GM12878 (cell line): ENCODE data around the gene SERPINA4. TPM values are rescaled to one million over a fixed set of nuclear protein-coding genes. Genes with fewer than 3 reads are reported as not detected.

Experiments
- ATAC-seq: fragments of 200-7000 bp; cut with Tn5 transposase; 3 replicates; pipeline ENCODE4 v1.9.1; 2020; ENCODE audit warnings: mild to moderate bottlenecking, moderate library complexity
- BruUV-seq: library from RNA; stranded (reverse); fragments of 400-500 nt; replicated peaks from 2 replicates; lab custom pipeline; 2021; lab: Mats Ljungman, UMichigan
- CTCF ChIA-PET: fragments of 300-600 bp; sonication (Branson Sonifier 250); formaldehyde crosslinking; extraction: SDS; loops from one replicate; lab custom pipeline; 2021; ENCODE audit warnings: inconsistent platforms; lab: Yijun Ruan, JAX
- POLR2A ChIA-PET: fragments of 350-600 bp; formaldehyde crosslinking; extraction: SDS; loops from one replicate; lab custom pipeline; 2021; ENCODE audit warnings: inconsistent platforms; lab: Charles Lee
- RAD21 ChIA-PET: fragments of 300-600 bp; sonication (Branson Sonifier 250); formaldehyde crosslinking; loops from one replicate; lab custom pipeline; 2023; ENCODE audit warnings: antibody characterized with exemption; ENCODE audit not compliant: unreplicated experiment; lab: Charles Lee
- SMC1A ChIA-PET: fragments of 300-600 bp; sonication (Branson Sonifier 250); formaldehyde crosslinking; loops from one replicate; lab custom pipeline; 2023; ENCODE audit not compliant: unreplicated experiment, uncharacterized antibody; lab: Charles Lee
- DNase-seq: peaks from one replicate; pipeline ENCODE4 v3.0.0-alpha.2; 2011; ENCODE audit warnings: low read depth, low spot score
- FAIRE-seq: peaks from 3 replicates; lab custom pipeline; 2011; peaks lifted over from hg19 to GRCh38; lab: Jason Lieb, UNC
- H2AFZ ChIP-seq: 2 replicates; pipeline ENCODE4 v1.6.0; 2011; ENCODE audit warnings: low read depth, low read length, control low read depth; ENCODE audit not compliant: control insufficient read depth
- H3K27ac ChIP-seq: 2 replicates; pipeline ENCODE4 v1.5.1; 2011; ENCODE audit warnings: control low read depth; ENCODE audit not compliant: control insufficient read depth, insufficient read depth
- H3K27me3 ChIP-seq, 2 experiments: replicated peaks in 1 of 2; 2 replicates each; pipeline versions ENCODE4 v1.6.0 to v1.6.1; 2011; ENCODE audit warnings: low read length in 1 of 2; ENCODE audit not compliant: control insufficient read depth in 2 of 2, insufficient read depth in 2 of 2
- H3K36me3 ChIP-seq, 2 experiments: 2 replicates each; pipeline ENCODE4 v1.5.1; 2011; ENCODE audit warnings: low read length in 1 of 2; ENCODE audit not compliant: control insufficient read depth in 2 of 2, insufficient read depth in 2 of 2
- H3K4me1 ChIP-seq: 2 replicates; pipeline ENCODE4 v1.6.1; 2011; ENCODE audit warnings: mild to moderate bottlenecking, low read length, moderate library complexity, mixed read lengths; ENCODE audit not compliant: control insufficient read depth, insufficient read depth
- H3K4me2 ChIP-seq: 2 replicates; pipeline ENCODE4 v1.6.0; 2011; ENCODE audit warnings: control low read depth; ENCODE audit not compliant: control insufficient read depth, insufficient read depth
- H3K4me3 ChIP-seq: fragments of 200-600 bp; sonication (generic); 2 replicates; pipeline ENCODE4 v1.5.1; 2016
- H3K79me2 ChIP-seq: 2 replicates; pipeline ENCODE4 v1.6.0; 2011; ENCODE audit warnings: low read length; ENCODE audit not compliant: control insufficient read depth, insufficient read depth
- H3K9ac ChIP-seq: 2 replicates; pipeline ENCODE4 v1.8.0; 2011; ENCODE audit warnings: low read length, control low read depth, mixed read lengths; ENCODE audit not compliant: control insufficient read depth, insufficient read depth
- H3K9me3 ChIP-seq: replicated peaks from 3 replicates; pipeline ENCODE4 v1.5.1; 2011; ENCODE audit warnings: mild to moderate bottlenecking, low read length; ENCODE audit not compliant: control insufficient read depth, insufficient read depth
- H4K20me1 ChIP-seq: 2 replicates; pipeline ENCODE4 v1.6.0; 2011; ENCODE audit not compliant: control insufficient read depth, insufficient read depth
- BMI1 ChIP-seq: fragments of 450-650 bp; IDR thresholded peaks from 2 replicates; pipeline ENCODE4 v1.6.1; 2016; ENCODE audit warnings: mild to moderate bottlenecking, moderate library complexity, borderline replicate concordance
- EED ChIP-seq: sonication (generic); IDR thresholded peaks from 2 replicates; pipeline ENCODE4 v1.6.1; 2016; ENCODE audit warnings: antibody characterized with exemption, low read depth
- ETV6 ChIP-seq, 2 experiments: fragments of 450-650 bp in 1 of 2; IDR thresholded peaks in 1 of 2; conservative IDR thresholded peaks in 1 of 2; 2 replicates each; pipeline ENCODE4 v1.6.1; 2014; ENCODE audit warnings: antibody characterized with exemption in 1 of 2, borderline replicate concordance in 1 of 2, low read depth in 1 of 2, mild to moderate bottlenecking in 1 of 2, moderate library complexity in 1 of 2
- NR2F1 ChIP-seq: fragments of 450-650 bp; conservative IDR thresholded peaks from 2 replicates; pipeline ENCODE4 v1.6.1; 2017; ENCODE audit warnings: mild to moderate bottlenecking
- RAD51 ChIP-seq: fragments of 450-650 bp; IDR thresholded peaks from 2 replicates; pipeline ENCODE4 v1.6.1; 2016; ENCODE audit warnings: moderate library complexity, mild to moderate bottlenecking, inconsistent platforms
- SIX5 ChIP-seq: IDR thresholded peaks from 2 replicates; pipeline ENCODE4 v1.6.1; 2011; ENCODE audit warnings: mild to moderate bottlenecking, low read depth, low read length, moderate library complexity; ENCODE audit not compliant: severe bottlenecking
- SKIL ChIP-seq: fragments of 450-650 bp; IDR thresholded peaks from 2 replicates; pipeline ENCODE4 v1.6.1; 2017; ENCODE audit warnings: mild to moderate bottlenecking, low read depth, inconsistent platforms; ENCODE audit not compliant: poor library complexity, severe bottlenecking
- TARDBP ChIP-seq: IDR thresholded peaks from 2 replicates; pipeline ENCODE4 v1.6.1; 2016; ENCODE audit warnings: borderline replicate concordance
- USF1 ChIP-seq: IDR thresholded peaks from 2 replicates; pipeline ENCODE4 v1.6.1; 2011; ENCODE audit warnings: borderline replicate concordance, low read depth, mild to moderate bottlenecking, moderate library complexity, mixed read lengths, low read length; ENCODE audit not compliant: insufficient read depth; ENCODE audit errors: extremely low read length
- YY1 ChIP-seq: IDR thresholded peaks from 2 replicates; pipeline ENCODE4 v1.6.1; 2011; ENCODE audit warnings: low read depth, mild to moderate bottlenecking, low read length
- ZNF217 ChIP-seq: fragments of 450-650 bp; IDR thresholded peaks from 2 replicates; pipeline ENCODE4 v1.6.1; 2017; ENCODE audit warnings: antibody characterized with exemption, mild to moderate bottlenecking
- ZNF592 ChIP-seq: fragments of 450-650 bp; IDR thresholded peaks from 2 replicates; pipeline ENCODE4 v1.6.1; 2017; ENCODE audit warnings: mild to moderate bottlenecking, moderate library complexity
- WGBS: methylation state at CpG from one replicate; pipeline ENCODE4 v1.1.6; 2016; ENCODE audit warnings: low lambda C conversion rate; ENCODE audit not compliant: insufficient replicate concordance, insufficient coverage; ENCODE audit errors: missing lambda C conversion rate; 5-methylcytosine and 5-hydroxymethylcytosine counted together
- in situ Hi-C: fragments of 300-500 bp; cut with MboI; formaldehyde crosslinking; loops from 9 replicates; pipeline ENCODE4 v1.14.3; 2018; ENCODE audit warnings: mixed read lengths
- intact Hi-C: fragments of 100-400 bp; cut with micrococcal nuclease; formaldehyde crosslinking; loops from one replicate; pipeline ENCODE4 v1.14.2; 2022; ENCODE audit not compliant: unreplicated experiment
- polyA plus RNA-seq, 11 experiments: library from polyadenylated mRNA; depleted of rRNA in 4 of 11; unstranded in 6 of 11; stranded (reverse) in 5 of 11; fragments of >200 nt; fragmentation: Nextera tagmentation in 4 of 11; fragmentation: Illumina TruSeq in 1 of 11; extraction: Ambion mirVana in 4 of 11; extraction: Trizol in 1 of 11; gene quantifications; 1 replicate in 1 of 11; 2 replicates in 10 of 11; pipeline versions ENCODE4 v1.2.1 to v1.2.3, GENCODE V29; 2011 to 2016; ENCODE audit warnings: inconsistent platforms in 2 of 11, missing spikeins in 2 of 11, low read depth in 1 of 11
- total RNA-seq, 4 experiments: library from RNA; depleted of rRNA in 3 of 4; stranded (reverse); fragments of >200 nt in 3 of 4; fragmentation: Illumina TruSeq in 1 of 4; extraction: Trizol in 1 of 4; gene quantifications; 2 replicates each; pipeline versions ENCODE4 v1.2.1 to v1.2.3, GENCODE V29; 2013 to 2021
- TF ChIP-seq, protein P1 (sequence below): IDR thresholded peaks from 2 replicates; pipeline ENCODE4 v1.6.1; 2012; ENCODE audit warnings: low read length, inconsistent platforms
- TF ChIP-seq, protein P2 (sequence below): IDR thresholded peaks from 2 replicates; pipeline ENCODE4 v1.6.1; 2012; ENCODE audit warnings: low read depth, low read length, improper control_type of control experiment

SERPINA4 gene
- total and polyA plus RNA-seq, 10 of the 15 experiments (the other 5 are each of a cell fraction or from before 2014, with no cell fraction given), result 0.13 TPM; not detected in 9

- no peak for TF ChIP-seq ZNF592
- no peak for TF ChIP-seq YY1
Measured at GRCh38 chr14:94570002-94570400, 8.8 kb downstream of the SERPINA4 start (continued).

DNA sequence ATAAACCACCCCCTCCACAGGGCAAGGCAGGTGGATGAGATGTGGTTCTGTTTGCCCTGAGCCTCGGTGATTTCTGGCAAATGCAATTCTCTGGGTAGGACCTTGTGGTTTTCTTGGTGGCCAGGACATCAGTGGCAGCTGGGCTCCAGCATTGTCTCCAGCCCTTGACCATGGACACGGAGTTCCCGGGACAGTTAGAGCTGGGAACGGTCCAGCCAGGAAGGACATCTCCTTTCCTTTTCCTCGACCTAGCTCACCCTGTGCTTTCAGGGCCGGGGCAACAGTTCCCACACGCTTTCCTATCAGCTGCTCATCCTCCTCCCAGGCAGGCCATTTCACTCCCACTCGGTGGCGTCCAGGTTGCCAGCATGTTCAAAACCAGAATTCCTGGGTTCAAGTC is 9.2 kb downstream of the SERPINA4 start:
- Histone ChIP-seq H3K27me3 (no peaks in the 10 kb centered on the region; a peak in 1 of 4 replicates), H3K4me3 (no peak overlapping the region), H3K79me2 (no peaks in the 10 kb centered on the region), H2AFZ (no peak overlapping the region), H4K20me1 (no peaks in the 10 kb centered on the region), H3K9ac (no peak overlapping the region), H3K9me3 (no peaks in the 10 kb centered on the region), H3K4me1 (no peaks in the 10 kb centered on the region), H3K27ac (no peak overlapping the region), H3K4me2 (no peak overlapping the region), H3K36me3 (no peaks in the 10 kb centered on the region)
- ChIA-PET RAD21 (no interaction called here), SMC1A (no interaction called here), POLR2A (no interaction called here), CTCF (interaction anchor here (0.7 kb wide), 1 partner anchor 22 kb away, joined by 3 read pairs; no protein-coding TSS in a partner anchor)
- intact Hi-C loops (no loop called here), in situ Hi-C loops (no loop called here)
- ATAC-seq (no peak), DNase-seq (no peak), FAIRE-seq (no peak)
- no TSS peak for BruUV-seq
- 24% methylated on average over 9 of the region's 9 CpGs for WGBS
- no peak for TF ChIP-seq ETV6 (conservative IDR thresholded peaks at IDR 0.05 in 1 of 2, IDR thresholded peaks at IDR 0.05 in 1 of 2; ENCODE audit: borderline replicate concordance in 1 of 2, low read depth in 1 of 2)
- no peak for TF ChIP-seq RAD51
- TF ChIP-seq SKIL, result no peak
- TF ChIP-seq ZNF217, result no peak
- TF ChIP-seq NR2F1, result no peak
- TF ChIP-seq, protein P1, sequence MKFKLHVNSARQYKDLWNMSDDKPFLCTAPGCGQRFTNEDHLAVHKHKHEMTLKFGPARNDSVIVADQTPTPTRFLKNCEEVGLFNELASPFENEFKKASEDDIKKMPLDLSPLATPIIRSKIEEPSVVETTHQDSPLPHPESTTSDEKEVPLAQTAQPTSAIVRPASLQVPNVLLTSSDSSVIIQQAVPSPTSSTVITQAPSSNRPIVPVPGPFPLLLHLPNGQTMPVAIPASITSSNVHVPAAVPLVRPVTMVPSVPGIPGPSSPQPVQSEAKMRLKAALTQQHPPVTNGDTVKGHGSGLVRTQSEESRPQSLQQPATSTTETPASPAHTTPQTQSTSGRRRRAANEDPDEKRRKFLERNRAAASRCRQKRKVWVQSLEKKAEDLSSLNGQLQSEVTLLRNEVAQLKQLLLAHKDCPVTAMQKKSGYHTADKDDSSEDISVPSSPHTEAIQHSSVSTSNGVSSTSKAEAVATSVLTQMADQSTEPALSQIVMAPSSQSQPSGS, result no peak
- no peak for TF ChIP-seq TARDBP
- no peak for TF ChIP-seq BMI1
- TF ChIP-seq, protein P2, sequence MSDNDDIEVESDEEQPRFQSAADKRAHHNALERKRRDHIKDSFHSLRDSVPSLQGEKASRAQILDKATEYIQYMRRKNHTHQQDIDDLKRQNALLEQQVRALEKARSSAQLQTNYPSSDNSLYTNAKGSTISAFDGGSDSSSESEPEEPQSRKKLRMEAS, result no peak
- no peak for TF ChIP-seq EED
- TF ChIP-seq SIX5, result no peak
- TF ChIP-seq USF1, result no peak
